Central memory CD4-positive, alpha-beta T cell (primary cell): ENCODE results near the gene C3orf62.

Experiments
- DNase-seq: peaks from one replicate; pipeline ENCODE4 v3.0.0; 2022
- total RNA-seq, 3 experiments: gene quantifications; one replicate each; lab custom pipeline; 2026; lab: John Stamatoyannopoulos, UW

C3orf62 gene
- total RNA-seq, result 8.1 to 11.2 (median 9.2) reads per million in 3 experiments

DNA sequence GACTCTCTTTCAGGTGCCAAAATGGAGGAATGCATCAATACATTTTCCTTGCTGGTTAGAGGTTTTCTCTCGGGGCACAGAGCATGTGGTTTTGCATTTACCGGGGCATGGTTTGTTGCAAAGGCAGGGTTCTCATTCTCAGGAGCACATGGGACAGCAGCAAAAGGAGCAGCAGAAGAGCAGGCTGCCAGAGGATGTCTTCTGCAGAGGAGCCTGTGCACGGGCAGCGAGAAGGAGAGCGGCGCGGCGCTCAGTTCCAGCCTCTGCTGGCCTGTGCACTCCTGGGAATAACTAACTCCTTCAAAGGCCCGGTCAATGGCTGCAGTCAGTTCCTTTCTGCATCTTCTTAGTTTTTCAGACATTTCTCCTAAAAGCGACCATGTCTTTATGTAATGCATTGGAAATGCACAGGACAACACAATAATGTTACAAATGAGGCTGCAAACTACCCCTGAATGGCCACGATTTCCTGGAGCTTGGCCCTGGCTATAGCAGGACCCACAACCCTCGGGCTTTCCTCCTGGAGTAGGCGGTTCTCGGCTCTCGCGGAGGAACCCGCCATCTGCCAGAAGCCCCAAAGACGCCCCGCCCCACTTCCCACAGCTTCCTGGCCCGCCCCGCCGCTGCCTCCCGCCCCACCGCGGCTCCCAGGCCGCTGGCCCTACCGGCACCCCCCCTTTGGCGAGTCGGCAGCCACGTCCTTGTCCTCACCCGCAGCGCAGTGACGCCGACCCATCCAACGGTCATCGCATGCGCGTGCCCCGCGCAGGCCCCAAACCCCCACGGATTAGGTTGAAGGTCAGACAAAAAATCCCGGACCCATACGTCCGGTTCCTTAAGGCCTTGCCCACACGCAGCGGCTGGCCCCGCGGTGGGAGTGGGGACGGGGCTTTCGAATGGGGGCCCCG lies at the start of gene C3orf62:
Gene C3orf62 (minus strand): TSS at position 758 of the 908 bp plus-strand sequence. CDS start 360 bp downstream, at position 398.
- peak; percentile 58 for DNase-seq

DNA sequence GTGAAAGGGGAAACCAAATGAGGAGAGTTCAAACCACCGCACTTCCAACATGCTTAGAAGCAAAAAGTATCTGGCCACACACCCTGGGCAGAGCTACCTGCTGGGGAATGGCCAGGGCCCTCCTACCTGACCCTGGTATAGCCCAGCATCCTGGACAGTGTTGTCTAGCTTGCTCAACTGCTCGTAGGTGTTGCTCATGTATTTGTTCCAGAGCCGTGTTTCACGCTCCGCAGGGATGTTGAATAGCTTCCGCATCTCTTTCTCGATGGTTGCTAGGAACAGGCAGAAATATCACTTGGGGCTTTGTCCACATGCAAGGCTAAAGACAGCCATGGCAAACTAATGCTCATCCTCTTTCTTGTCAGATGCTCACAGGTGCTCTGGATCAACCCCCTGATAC lies 47.7 kb upstream of the C3orf62 start:
- DNase-seq, result no peak

DNA sequence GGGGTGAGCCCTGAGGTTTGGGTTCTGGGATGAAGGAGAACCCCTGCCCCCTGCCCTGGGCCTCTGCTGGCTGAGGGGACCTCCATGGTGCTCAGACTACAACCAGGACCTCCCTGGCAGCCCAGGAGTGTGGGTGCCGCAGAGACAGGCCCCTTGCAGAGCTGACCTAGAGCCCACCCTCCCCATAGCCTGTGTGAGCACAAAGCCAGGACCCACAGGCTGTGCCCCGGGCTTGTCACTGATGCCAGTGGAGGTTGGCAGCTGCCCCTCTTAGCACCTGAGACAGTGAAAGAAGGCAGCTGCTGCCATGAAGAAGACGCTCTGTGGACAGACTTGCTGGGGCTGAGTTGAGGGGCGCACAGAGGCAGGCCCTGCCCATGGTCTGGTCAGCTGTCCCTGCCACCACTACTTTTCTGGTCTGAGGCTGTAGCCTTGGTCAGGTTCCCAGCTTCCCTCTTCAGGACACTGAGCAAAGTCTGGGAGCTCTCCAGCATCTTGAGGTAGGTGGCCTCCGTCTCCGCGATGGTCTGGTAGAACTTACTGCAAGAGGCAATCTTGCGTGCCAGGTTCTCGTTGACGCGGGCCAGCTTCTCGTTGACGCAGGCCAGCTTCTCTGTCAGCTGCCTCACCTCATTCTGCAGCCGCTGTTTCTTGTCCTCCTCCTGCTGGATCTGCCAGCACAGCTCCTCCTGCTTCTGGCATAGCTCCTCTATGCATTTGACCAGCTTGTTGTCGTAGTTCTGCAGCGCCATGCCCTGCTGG lies 39.8 kb upstream of the C3orf62 start:
- DNase-seq, result no peak

DNA sequence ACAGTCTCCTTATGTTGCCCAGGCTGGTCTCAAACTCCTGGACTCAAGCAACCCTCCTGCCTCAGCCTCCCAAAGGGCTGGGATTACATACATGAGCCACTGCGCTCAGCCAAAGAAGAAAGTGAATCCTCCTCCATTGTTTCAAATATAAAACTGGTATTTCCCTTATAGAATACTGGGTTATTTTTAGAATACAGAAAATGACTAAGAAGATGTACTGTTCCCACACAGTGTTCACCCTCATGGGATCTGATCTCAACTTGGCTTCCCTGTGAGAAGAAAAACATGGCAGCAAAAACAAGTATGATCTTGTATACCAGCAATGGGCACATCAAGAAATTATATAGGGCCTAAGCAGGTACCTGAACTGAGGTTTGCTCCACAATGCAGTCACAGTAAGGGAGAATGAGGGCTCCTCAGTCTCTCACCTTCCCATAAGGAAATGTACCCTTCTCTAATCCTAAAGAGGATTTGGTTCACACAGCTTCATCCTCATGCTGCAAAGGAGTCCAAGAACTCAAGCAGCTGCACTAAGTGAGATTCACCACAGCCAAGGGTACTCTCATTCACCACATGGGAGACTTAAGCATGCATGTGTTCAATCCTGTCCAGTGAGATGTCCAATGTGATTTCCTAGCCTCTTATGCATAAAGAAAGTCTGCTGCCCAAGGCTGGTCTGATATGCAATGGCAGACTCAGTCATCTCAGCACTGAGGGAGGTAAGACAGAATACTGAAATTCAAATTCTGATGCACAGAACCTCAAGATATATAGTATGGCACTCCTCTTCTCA lies 37.1 kb upstream of the C3orf62 start:
- DNase-seq, result no peak

DNA sequence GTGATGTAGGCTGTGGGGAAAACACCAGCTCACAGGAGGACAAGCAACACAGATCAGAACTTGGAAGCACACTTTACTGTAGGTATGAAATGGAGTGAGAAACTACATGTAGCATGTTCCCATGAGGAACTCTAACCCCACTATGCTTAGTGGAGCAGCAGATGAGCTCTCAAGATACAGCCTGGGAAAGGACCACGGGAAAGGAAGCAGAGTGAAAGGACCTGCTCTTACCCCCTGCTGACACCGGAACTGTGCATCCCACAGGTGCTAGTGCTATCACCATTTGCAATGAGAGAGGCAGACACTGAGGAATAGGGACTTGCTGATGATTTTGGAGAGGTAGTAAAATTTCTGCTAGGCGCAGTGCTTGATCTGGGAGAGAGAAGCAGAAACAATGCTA lies 34.3 kb upstream of the C3orf62 start:
- DNase-seq, result no peak

DNA sequence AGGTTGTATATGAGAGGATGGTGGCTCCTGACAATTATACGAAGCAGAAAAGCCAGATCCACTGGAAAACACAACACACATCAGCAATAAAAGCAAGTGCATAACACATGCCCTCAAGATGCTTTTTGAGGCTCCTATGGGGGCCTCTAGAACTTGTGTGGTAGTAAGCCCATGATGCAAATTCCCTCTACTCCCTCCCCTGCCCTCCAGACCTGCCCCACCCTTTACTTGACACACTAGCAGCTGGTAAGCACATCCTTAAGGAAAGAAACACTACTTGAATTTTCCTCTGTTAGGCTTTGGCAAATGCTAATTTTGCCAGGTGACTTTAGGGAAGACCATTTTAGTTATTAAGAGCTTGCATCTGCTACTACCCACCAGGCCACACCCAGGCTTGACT lies 33.6 kb upstream of the C3orf62 start:
- no peak for DNase-seq

DNA sequence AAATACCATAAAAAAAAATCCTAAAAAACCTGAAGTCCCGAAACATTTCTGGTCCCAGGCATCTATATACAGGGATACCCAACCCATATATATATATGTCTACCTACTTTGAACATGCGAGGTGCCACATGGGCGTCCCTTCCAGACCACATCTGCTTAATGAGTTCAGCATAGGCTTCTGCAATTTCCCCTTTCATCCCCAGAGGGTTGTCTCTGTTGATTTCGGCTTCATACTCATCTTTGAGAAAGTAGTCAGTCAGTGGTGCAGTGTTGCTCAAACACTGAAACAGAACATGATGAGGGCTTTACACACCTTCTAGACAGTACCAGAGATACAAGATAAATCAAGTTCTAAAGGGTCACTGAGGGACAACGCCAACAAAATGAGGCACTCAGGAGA lies 28.6 kb upstream of the C3orf62 start:
- DNase-seq, result no peak

DNA sequence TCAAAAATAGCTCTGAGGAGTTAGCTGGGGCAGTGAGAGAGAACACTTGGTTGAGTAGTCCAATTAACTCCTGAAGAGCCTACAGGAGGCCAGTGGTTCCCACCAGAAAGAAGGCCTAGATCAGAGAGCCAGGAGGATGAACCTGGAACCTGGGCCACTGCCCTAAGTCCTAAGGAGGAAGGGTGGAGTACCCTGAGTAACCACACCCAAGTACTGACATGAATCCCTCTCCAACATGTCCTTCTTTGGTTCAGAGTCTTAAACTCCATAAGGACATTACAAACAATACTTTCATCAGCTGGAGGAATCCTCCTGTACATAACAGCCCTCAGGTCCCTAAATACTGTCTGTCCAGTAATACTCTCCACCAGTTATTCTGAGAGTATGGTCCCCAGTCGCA lies 25.6 kb upstream of the C3orf62 start:
- DNase-seq, result no peak

DNA sequence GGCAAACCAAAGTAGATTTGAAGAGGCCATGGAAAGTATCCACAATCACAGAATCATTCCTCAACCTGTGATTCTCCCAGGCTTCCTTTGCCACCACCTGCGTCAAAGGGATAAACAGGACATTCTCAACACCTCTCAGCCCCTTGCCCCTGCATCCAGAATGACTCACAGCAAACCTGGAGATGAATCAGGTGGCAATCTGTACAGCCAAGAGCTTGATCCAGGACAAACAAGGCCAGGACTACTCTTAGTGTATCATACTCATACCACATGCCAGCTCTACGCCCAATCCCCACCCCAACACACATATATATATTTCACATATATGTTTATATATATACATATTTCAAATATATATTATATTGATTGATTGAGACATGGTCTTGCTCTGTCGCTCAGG lies 23.6 kb upstream of the C3orf62 start:
- DNase-seq, result no peak

DNA sequence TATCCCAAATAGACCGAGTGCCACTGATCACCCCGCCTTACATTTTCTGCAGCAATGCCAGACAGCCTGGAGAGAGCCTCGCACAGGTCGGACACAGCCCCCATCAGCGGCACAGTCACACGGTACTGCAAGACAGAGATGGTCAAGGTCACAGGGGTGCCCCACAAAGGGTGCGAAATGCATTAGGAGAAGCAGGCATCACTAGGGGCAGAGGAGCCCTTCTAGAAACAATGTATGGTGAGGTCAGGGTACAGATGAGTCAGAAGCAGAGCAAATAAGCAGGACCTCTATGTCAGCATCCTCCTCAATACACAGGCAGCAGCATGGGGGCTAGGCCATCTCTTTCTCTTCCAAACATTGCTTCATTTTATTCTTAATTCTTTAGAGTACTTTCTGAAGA lies 21.5 kb upstream of the C3orf62 start:
- DNase-seq, result no peak

DNA sequence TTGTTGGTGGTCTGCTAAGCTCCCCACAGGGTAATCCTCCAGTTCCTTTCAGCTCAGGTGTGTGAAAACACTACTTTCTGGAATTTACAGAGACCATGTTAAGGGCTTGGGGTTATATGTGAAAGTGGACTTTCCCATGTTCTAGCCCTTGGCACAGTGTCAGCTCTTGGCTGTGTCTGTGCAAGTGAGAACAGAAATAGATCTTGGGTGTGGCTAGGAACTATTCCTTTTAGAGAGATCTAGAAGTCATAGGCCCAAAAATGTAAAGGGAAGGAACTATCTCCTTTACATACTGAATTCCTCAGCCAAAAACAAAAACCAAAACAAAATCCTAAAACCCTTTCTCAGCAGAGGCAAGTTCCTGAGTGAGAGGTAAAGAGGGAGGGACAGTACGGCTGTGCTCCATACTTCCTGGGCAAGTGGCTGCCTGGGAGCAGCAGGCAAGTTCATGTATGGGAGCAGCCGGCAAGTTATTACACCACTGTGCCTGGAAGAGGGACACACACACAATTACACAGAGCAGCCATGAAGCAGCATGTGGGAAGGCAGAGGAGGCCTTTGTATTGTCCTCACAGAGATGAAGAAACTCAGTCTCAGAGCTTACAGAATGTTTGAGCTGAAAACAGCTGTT lies 19.9 kb upstream of the C3orf62 start:
- DNase-seq, result no peak

DNA sequence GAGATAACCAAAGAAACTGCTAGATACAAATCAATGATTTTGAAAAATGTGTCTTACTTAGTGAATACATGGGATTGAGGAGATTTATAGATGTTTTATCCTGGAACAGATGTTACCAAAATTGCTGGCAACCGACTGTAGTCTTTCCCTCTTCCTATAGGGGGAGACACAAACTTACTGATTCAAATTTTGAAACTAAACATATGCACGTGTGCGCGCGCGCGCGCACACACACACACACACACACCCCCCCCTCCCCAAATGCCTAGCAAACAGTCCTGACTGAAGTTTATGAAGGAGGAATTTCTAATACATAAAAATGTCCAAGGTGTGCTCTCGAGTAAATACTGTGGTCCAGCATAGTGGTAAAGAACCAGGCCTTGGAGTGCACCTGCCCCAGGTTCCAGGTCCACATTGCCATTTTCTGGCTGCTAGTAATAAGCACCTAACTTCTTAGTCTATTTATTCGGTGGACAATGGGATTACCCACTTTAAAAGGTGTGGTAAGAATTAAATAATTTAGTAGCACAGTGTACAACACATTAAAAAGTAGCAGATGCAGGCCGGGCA lies 18.5 kb upstream of the C3orf62 start:
- DNase-seq, result peak; percentile 11

DNA sequence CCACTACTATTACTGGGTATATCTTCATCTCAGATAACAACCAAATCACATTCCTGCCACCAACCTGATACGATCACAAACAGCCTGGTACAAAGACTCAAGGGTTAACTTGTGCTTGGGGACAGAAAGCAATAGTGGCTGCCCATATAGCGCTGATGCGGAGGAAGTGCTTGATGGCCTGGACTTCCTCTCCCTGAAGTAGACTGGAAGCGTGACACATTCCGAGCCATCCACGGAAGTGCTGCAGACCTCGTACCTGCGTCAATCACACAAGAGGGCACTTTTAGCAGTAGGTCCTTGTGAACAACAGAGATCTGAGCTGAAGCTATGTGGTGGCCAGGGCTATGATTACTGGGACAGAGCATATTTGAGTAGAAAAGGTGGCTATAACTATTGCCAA lies 17.3 kb upstream of the C3orf62 start:
- no peak for DNase-seq

DNA sequence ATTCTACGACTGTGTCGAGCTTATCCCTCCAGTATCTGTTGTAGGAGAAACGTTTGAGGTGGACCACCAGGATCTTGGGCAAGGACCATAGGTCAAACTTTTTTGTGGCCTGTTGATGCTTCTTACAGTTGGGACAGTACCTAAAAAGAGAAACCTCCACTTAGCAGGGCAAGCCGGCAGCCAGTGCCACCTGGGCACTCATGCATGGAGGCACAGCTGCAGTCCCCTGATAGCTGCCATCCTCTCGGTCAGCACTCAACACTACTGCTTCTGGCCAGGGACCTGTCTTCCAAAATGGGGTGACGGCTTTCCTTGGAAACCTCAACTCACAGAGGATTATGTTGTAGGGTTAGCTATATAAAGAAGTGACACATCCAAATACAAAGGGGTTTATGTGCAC lies 7.0 kb upstream of the C3orf62 start:
- no peak for DNase-seq

DNA sequence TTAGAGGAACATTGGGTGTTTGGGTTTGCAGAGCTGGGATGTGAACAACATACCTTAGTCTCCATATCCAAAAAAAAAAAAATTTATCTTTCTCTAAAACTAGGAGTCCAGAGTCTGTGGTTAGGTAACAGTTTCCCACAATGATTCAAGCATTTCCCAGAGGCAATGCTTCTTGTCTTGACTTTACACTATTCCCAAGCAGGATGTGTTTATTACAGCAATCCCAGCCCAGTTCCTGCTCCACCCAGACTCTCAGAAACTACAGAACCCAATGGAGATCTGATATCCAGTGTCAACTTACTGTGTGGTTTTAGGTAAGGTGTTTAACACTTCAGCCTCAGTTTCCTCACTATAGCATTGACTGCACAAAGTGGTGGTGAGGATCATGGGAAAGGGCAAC lies 2.3 kb upstream of the C3orf62 start:
- no peak for DNase-seq

DNA sequence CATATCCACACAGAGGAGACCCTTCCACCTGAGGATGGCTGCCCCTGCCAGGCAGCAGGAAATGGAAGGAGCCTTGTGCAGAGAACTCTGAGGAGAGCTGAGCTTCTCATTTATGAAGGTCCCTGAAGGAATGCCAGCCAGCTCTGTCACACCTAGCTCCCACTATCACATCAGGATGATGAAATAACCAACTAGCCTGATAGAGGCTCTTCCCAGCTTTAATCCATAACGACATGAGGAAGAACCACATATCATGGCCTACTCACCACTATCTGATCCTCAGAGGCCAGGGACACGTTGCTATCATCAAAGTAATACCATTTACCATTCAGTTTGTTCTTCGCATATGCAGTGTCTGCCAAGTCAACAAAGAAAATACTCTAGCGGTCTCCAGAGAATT lies 1.5 kb upstream of the C3orf62 start:
- no peak for DNase-seq

DNA sequence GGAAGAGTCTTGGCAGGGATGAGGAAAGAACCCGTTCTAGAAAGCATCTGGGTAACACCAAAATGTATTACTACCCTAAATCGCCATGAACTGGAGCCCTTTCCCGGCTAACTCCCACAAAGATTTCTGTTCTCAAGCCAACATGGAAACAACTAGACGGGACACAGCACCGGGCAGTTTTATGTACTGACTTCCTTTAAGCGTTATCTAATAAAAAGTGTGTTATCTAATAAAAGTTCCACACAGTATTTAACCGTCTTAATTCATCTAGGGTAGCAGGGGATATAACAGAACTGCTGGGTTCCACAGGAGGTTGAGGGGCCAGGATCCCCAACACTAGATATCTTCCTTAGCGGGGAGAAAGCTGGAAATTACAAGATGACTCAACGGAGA lies 347 bp upstream of the C3orf62 start:
- no peak for DNase-seq

DNA sequence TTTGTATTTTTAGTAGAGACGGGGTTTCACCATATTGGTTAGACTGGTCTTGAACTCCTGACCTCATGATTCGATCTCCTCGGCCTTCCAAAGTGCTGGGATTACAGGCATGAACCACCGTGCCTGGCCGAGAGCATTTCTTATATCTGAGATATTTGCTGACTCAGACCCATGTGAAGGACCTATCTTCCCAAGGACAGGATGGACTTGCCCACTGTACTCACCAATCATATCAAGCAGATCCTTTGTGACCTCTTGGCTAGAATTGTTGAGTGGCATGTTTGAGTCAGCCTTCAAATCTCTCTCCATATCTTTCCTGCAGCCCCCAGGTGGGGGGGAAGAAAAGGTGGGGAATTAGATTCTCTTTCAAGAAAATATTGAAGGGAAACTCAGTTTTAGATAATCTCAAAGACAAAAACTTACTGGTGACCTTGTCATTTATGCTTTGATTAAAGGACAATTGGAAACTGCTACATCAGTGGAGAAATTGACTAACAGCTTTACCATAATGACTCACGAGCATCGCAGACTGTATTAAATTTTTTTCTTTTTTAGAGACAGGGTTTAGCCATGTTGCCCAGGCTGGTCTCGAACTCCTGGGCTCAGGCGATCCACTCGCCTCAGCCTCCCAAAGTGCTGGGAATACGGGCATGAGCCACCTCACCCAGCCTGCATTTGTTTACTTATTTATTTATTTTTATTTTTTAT lies 3.1 kb downstream of the C3orf62 start:
- no peak for DNase-seq

DNA sequence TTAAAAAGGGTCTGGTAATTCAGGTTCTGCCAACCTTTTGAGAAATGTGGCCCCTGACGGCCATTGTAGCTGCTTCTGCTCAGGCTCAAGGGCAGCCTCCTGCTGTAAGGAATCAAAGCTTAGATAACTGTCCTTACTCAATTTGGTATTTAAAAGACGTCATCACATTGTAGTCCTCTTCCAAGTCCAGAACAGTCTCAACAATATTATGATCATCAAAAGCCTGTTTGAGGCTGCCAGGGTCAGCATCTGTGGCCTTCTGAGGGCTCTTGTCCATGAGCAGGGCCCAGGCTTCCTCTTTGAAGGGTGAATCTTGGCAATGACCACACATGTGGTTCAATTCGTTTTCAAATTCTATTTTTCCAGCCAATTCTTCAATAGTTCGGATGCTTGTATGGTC lies 6.0 kb downstream of the C3orf62 start:
- no peak for DNase-seq

DNA sequence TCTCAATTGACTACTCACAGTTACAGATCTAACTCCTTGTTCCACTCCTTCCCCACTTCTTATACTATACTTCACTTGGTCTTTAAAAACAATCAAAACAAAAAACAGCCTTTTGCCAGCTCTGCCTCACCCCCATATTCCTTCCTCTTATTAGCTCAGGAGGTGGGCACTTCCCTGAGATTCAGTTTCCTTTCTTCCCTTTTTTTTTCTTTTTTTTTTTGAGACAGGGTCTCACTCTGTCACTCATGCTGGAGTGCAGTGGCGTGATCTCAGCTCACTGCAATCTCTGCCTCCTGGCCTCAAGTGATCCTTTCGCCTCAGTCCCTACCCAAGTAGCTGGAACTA lies 6.9 kb downstream of the C3orf62 start:
- DNase-seq, result no peak

DNA sequence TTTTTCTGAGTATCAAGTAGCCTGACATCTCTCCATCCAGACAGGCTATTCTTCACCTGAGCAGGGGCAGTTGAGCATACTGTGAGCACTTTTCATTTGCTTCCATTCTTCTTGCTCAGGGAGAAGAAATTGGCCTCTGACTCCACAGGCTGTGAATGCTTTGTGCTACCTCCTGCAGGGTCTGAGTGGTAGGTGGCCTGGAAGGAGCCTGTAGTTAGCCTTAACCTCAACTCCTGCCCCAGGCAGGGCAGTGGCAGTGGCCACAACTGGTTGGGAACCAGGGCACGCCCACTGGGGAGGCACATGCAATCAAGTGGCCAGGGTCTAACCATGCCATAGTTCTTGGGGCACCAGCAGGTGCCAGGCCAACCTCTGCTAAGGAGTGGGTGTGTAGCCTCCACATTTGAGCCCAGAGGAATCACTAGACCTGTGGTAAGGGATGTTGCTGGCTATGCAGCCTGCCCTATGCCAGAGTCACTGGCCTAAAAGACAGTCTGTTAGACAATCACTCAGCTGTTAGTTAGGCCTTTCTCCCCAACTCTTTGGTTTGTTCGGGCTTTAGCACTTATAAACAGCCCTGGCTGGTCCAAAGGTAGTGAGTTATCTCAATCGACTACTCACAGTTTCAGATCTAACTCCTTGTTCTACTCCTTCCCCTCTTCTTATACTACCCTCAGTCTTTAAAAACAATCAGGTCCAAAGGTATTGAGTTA lies 7.4 kb downstream of the C3orf62 start:
- no peak for DNase-seq
